GM23338 (cell line): ENCODE measurements around the gene PROS1.

Experiments
- CREB1 ChIP-seq: fragments of 250-450 bp; sonication (Bioruptor Pico); IDR thresholded peaks from 2 replicates; pipeline ENCODE4 v1.5.0; 2020; ENCODE audit warnings: low read depth, mild to moderate bottlenecking, moderate library complexity
- EZH2 ChIP-seq: fragments of 200-600 bp; sonication (generic); IDR thresholded peaks from one replicate; pipeline ENCODE4 v1.8.0; 2017; ENCODE audit warnings: antibody characterized with exemption, mild to moderate bottlenecking, low read depth; ENCODE audit not compliant: unreplicated experiment
- EZH2phosphoT487 ChIP-seq: fragments of 200-600 bp; sonication (generic); IDR thresholded peaks from one replicate; pipeline ENCODE4 v1.8.1; 2018; ENCODE audit warnings: antibody characterized with exemption; ENCODE audit not compliant: unreplicated experiment
- JUNB ChIP-seq: IDR thresholded peaks from one replicate; pipeline ENCODE4 v1.6.1; 2016; ENCODE audit warnings: antibody characterized with exemption; ENCODE audit not compliant: unreplicated experiment
- POLR2AphosphoS5 ChIP-seq: IDR thresholded peaks from 2 replicates; pipeline ENCODE4 v1.6.1; 2016; ENCODE audit warnings: antibody characterized with exemption, low read depth
- TF ChIP-seq, protein P1 (sequence below): IDR thresholded peaks from one replicate; pipeline ENCODE4 v1.6.1; 2018; ENCODE audit warnings: antibody characterized with exemption; ENCODE audit not compliant: unreplicated experiment
- TF ChIP-seq, protein P2 (sequence below), 2 experiments: fragments of 200-600 bp in 1 of 2; sonication (generic) in 1 of 2; conservative IDR thresholded peaks; 2 replicates each; pipeline versions ENCODE4 v1.5.1 to v1.6.1; 2016 to 2017; ENCODE audit warnings: antibody characterized with exemption in 2 of 2, low read depth in 2 of 2, mild to moderate bottlenecking in 2 of 2, moderate library complexity in 1 of 2
- TF ChIP-seq, protein P3 (sequence below): IDR thresholded peaks from 2 replicates; pipeline ENCODE4 v1.6.1; 2016; ENCODE audit warnings: antibody characterized with exemption

DNA sequence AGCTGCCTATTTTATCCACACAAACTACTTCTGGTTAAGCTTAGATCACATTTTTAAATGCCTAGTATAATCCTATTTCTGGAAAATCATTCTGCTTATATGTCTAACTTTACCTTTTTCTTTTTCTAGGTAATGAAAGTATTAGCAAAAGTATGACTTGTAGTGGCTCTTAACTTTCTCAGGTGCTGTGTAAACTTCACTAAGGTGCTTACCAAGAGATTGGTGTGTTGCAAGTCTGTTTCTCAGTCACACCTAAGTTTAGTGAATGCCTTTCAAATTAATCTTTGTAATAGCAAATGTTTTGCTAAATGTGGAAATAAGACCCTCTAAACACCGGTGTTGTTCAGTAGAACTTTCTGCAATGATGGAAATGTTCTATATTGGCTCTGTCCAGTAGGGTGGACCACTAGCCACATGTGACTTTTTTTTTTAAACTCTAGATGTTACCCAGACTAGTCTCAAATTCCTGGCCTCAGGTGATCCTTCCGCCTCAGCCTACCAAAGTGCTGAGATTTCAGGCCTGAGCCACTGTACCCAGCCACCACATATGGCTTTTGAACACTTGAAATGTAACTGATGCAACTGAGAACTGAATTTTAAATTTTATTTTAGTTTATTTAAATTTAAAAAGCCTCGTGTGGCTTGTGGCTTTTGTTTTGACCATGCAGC is 28.3 kb upstream of the PROS1 start:
- TF ChIP-seq, protein P1, sequence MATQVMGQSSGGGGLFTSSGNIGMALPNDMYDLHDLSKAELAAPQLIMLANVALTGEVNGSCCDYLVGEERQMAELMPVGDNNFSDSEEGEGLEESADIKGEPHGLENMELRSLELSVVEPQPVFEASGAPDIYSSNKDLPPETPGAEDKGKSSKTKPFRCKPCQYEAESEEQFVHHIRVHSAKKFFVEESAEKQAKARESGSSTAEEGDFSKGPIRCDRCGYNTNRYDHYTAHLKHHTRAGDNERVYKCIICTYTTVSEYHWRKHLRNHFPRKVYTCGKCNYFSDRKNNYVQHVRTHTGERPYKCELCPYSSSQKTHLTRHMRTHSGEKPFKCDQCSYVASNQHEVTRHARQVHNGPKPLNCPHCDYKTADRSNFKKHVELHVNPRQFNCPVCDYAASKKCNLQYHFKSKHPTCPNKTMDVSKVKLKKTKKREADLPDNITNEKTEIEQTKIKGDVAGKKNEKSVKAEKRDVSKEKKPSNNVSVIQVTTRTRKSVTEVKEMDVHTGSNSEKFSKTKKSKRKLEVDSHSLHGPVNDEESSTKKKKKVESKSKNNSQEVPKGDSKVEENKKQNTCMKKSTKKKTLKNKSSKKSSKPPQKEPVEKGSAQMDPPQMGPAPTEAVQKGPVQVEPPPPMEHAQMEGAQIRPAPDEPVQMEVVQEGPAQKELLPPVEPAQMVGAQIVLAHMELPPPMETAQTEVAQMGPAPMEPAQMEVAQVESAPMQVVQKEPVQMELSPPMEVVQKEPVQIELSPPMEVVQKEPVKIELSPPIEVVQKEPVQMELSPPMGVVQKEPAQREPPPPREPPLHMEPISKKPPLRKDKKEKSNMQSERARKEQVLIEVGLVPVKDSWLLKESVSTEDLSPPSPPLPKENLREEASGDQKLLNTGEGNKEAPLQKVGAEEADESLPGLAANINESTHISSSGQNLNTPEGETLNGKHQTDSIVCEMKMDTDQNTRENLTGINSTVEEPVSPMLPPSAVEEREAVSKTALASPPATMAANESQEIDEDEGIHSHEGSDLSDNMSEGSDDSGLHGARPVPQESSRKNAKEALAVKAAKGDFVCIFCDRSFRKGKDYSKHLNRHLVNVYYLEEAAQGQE, result no peak
- TF ChIP-seq, protein P2, sequence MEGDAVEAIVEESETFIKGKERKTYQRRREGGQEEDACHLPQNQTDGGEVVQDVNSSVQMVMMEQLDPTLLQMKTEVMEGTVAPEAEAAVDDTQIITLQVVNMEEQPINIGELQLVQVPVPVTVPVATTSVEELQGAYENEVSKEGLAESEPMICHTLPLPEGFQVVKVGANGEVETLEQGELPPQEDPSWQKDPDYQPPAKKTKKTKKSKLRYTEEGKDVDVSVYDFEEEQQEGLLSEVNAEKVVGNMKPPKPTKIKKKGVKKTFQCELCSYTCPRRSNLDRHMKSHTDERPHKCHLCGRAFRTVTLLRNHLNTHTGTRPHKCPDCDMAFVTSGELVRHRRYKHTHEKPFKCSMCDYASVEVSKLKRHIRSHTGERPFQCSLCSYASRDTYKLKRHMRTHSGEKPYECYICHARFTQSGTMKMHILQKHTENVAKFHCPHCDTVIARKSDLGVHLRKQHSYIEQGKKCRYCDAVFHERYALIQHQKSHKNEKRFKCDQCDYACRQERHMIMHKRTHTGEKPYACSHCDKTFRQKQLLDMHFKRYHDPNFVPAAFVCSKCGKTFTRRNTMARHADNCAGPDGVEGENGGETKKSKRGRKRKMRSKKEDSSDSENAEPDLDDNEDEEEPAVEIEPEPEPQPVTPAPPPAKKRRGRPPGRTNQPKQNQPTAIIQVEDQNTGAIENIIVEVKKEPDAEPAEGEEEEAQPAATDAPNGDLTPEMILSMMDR (conservative IDR thresholded peaks at IDR 0.05; ENCODE audit: low read depth in 2 of 2), result no peak
- TF ChIP-seq EZH2 (no peak), POLR2AphosphoS5 (no peak), EZH2phosphoT487 (no peak), CREB1 (CRISPR knock-in tag) (no peak), JUNB (no peak)
- TF ChIP-seq, protein P3, sequence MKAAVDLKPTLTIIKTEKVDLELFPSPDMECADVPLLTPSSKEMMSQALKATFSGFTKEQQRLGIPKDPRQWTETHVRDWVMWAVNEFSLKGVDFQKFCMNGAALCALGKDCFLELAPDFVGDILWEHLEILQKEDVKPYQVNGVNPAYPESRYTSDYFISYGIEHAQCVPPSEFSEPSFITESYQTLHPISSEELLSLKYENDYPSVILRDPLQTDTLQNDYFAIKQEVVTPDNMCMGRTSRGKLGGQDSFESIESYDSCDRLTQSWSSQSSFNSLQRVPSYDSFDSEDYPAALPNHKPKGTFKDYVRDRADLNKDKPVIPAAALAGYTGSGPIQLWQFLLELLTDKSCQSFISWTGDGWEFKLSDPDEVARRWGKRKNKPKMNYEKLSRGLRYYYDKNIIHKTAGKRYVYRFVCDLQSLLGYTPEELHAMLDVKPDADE, result no peak
